NT2/D1 (cell line): Measurements from ENCODE around the gene DEPDC4.

Experiments
- YY1 ChIP-seq: IDR thresholded peaks from 2 replicates; pipeline ENCODE4 v1.6.1; 2011; ENCODE audit not compliant: insufficient read length, insufficient read depth
- ZNF274 ChIP-seq: IDR thresholded peaks from 2 replicates; pipeline ENCODE4 v1.6.1; 2011; ENCODE audit warnings: mild to moderate bottlenecking, low read depth, low read length

GRCh38 chr12:100238801-100239200, 28.1 kb downstream of the DEPDC4 start:
- TF ChIP-seq YY1: no peak
- TF ChIP-seq ZNF274: no peak
